Left ventricle myocardium superior (tissue), 1 donor: ENCODE measurements around the gene SCAMP3. TPM values are rescaled to one million over a fixed set of nuclear protein-coding genes. Genes with fewer than 3 reads are reported as not detected.
A peak's percentile ranks its signal among the peaks of the same experiment; 100 is the strongest.
"Not testable (repeated sequence)": the region's sequence is repeated elsewhere in the genome, so short reads cannot be mapped to it uniquely, and the experiment has no call there.

Source experiments
- ATAC-seq: fragments of 200-7000 bp; cut with Tn5 transposase; one replicate; pipeline ENCODE4 v1.9.1; 2020; ENCODE audit warnings: mild to moderate bottlenecking, moderate library complexity
- DNase-seq: peaks from one replicate; pipeline ENCODE4 v3.0.0-alpha.2; 2020
- intact Hi-C: fragments of 100-400 bp; cut with micrococcal nuclease; formaldehyde crosslinking; loops from one replicate; pipeline ENCODE4 v1.11.0; 2022
- total RNA-seq: library from RNA; stranded (reverse); fragmentation: NEBNext Ultra II Directional; extraction: Animal tissue kit (Norgen Biotek cat#: 25700); gene quantifications from one replicate; pipeline ENCODE4 v1.2.1, GENCODE V29; 2021
- donor health status: DM: no; HTN: yes; CAD: no; lungs with severe emphysema.

Gene SCAMP3
- total RNA-seq, 1 donor from 2014 or later: 62.7 TPM

DNA sequence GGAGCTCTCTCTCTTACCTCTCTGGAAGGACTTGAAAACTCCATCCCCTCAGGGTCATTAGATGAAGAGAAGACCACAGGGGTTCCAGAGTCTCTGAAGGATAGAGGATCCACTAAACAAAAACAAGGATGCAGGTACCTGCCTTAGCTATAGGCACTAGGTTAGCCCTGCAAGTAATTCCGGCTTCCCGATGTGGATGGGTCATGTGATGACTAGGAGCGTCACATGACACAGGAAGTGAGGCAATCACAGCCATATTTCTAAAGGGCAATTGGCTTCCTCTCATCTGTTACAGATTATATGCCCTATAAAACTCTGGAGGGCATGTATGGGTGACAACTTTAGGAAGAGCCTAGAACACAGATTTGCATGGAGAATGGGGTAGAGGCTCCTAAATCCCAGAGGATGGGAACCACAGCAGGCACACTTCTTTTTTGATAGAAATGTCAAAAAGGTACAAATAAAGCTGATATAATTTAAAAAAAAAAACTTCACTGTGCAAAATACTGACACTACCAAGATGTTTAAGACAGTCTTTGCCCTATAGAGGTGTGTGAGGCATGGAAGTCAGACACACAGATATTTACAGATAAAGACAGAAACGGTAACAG, 21.0 kb downstream of the SCAMP3 start:
- peak; percentile 33 for ATAC-seq
- no peak for DNase-seq
- intact Hi-C loops: no loop called here

DNA sequence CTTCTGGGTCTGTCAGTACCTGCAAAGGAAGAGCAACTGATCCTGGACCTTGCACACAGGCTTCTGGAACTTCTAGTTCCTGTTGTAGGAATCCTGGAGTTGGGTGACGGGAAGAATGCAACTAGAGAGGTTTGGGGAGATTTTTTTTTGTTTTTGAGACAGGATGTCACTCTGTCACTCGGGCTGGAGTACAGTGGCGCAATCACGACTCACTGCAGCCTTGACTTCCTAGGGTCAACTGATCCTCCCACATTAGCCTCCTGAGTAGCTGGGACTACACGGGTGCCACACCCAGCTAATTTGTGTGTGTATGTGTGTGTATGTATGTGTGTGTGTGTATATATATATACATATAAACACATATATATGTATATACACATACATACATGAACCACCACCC, 25.7 kb downstream of the SCAMP3 start:
- intact Hi-C loops: no loop called here
- ATAC-seq (no peak), DNase-seq (no peak)

- DNase-seq, ATAC-seq, intact Hi-C loops: not testable (repeated sequence)
These were observed 26.8 kb downstream of the SCAMP3 start for GRCh38 chr1:155235375-155235774.

DNA sequence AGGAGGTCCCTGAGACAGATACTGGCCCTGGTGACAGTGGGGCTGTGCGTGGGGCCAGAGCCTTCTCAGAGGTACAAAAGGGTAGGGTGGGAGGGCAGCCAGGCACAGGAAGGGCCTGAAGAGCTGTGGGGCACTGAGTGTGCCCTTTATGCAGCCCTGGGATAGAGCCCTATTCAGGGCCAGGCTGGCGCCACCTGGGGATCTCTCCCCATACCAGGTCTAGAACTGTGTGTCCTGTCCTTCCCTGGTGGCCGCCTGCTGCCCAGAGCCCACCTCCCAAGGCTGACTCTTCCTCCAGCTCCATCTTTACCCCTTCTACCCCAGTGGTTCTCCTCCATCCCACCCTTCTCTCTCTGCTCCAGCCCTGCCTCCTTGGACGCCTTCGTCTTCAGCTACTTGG, 28.7 kb downstream of the SCAMP3 start:
- ATAC-seq, DNase-seq, intact Hi-C loops: not testable (repeated sequence)

GRCh38 chr1:155232001-155232978, 29.9 kb downstream of the SCAMP3 start:
- intact Hi-C loops, ATAC-seq, DNase-seq: not testable (repeated sequence)

DNA sequence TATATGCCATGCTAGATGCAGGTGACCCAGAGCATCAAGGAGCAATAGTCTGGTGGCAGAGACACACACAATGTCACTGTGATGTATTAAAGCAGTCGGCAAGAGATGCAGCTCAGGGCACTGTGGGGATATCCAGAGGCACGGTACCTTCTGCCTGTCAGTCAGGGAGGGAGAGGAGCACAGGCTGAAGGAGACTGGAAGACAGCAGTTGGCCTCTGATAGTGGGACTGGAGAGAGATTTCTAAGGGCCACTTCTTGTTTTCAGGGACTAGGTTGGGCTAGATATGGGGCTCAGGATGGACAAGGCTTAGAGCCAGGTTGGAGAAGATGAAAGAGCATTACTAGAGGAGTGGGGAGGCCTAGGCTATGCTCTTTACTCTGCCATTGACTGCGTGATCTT, 30.9 kb downstream of the SCAMP3 start:
- intact Hi-C loops, DNase-seq, ATAC-seq: not testable (repeated sequence)

DNA sequence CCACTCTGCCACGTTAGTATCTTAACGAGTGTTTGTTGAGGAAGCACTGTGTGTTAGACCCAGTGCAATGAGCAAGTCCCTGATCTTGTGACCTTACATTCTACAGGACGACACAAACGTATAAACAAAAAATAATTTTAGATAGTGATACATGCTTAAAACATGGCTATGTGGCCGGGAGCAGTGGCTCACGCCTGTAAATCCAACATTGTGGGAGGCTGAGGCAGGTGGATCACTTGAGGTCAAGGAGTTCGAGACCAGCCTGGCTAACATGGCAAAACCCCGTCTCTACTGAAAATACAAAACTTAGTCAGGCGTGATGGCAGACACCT, 34.1 kb downstream of the SCAMP3 start:
- ATAC-seq (no peak), DNase-seq (no peak)
- intact Hi-C loops: no loop called here

- DNase-seq: peak; percentile 98
- intact Hi-C loops: no loop called here
- peak; percentile 99 for ATAC-seq
These were observed 34.7 kb downstream of the SCAMP3 start for GRCh38 chr1:155227261-155228095.

- intact Hi-C loops: no loop called here
- ATAC-seq (peak; percentile 54), DNase-seq (peak; percentile 66)
These were observed 35.3 kb downstream of the SCAMP3 start for GRCh38 chr1:155226910-155227260.

- intact Hi-C loops: no loop called here
- ATAC-seq (peak; percentile 61), DNase-seq (peak; percentile 81)
These were observed 35.8 kb downstream of the SCAMP3 start for GRCh38 chr1:155226188-155226909.

GRCh38 chr1:155225404-155225759, 36.8 kb downstream of the SCAMP3 start:
- intact Hi-C loops, DNase-seq: not testable (repeated sequence)

GRCh38 chr1:155223047-155223446, 39.1 kb downstream of the SCAMP3 start:
- DNase-seq (no peak), ATAC-seq (no peak)
- intact Hi-C loops: no loop called here

More at GRCh38 chr1:155225404-155225759, 36.8 kb downstream of the SCAMP3 start:
- not testable (repeated sequence) for ATAC-seq

- intact Hi-C loops, DNase-seq, ATAC-seq: not testable (repeated sequence)
These were observed 41.8 kb downstream of the SCAMP3 start for GRCh38 chr1:155220211-155220965.

DNA sequence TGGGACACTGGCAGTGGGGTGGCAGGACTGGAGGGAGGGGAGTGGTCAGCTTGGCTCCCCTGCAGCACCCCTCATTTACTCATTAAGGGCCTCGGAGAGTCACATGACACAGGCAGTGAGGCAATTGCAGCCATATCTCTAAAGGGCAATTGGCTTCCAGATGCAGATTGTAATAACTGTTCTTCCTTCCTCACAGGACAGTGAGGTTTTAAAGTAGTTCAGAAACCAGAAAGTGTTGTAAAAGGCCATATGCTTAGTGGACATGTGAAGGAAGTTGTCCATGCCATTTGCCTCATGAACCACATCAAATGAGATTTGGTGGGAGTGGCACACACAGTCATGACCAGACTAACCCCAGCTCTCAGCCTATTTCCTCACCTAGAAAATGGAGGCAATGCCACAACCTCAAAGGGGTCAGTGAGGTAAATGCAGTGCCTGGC, 42.5 kb downstream of the SCAMP3 start:
- intact Hi-C loops: no loop called here
- ATAC-seq: peak; percentile 8
- no peak for DNase-seq

DNA sequence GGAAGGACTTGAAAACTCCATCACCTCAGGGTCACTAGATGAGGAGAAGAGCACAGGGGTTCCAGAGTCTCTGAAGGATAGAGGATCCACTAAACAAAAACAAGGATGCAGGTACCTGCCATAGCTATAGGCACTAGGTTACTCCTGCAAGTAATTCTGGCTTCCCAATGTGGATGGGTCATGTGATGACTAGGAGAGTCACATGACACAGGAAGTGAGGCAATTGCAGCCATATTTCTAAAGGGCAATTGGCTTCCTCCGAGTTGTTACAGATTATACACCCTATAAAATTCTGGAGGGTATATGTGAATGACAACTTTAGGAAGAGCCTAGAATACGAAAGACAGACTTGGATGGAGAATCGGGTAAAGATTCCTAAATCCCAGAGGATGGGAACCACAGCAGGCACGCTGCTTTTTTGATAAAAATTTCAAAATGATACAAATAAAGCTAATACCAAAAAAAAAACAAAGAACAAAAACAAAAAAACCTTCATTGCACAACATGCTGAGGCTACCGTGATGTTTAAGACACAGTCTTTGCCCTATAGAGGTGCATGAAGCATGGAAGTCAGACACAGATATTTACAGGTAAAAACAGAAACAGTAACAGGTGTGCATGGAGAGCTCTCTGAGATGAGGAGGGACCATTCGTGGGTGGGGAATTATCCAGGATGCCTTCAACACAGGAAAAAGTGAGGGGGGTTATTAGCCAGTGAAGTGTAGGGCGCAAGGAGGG, 43.1 kb downstream of the SCAMP3 start:
- DNase-seq (no peak), ATAC-seq (peak; percentile 54)
- intact Hi-C loops: no loop called here

GRCh38 chr1:155214702-155215101, 47.5 kb downstream of the SCAMP3 start:
- intact Hi-C loops, ATAC-seq, DNase-seq: not testable (repeated sequence)

DNA sequence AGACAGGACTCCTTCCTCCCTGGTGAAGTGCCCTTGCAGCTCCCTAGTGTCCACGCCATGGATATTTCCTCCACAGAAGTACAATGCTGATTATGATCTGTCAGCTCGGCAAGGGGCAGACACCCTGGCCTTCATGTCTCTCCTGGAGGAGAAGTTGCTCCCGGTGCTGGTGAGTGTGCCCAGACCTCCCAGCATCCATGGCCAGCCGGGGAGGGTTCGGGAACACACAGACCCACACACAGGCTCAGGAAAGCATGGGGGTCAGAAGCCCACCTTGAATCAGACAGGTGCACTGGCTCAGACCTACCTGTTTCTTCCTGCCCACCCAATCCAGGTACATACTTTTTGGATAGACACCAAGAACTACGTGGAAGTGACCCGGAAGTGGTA, 50.1 kb downstream of the SCAMP3 start:
- ATAC-seq, DNase-seq, intact Hi-C loops: not testable (repeated sequence)
